Muscle layer of duodenum (tissue), 2 donors: ENCODE results near the gene DOCK9.

Experiments used
- H3K27ac ChIP-seq: one replicate; pipeline ENCODE4 v1.7.0; 2013; ENCODE audit warnings: mild to moderate bottlenecking, low read length
- H3K27me3 ChIP-seq: one replicate; pipeline ENCODE4 v1.7.0; 2013; ENCODE audit warnings: low read depth, mild to moderate bottlenecking, control low read depth, low read length
- H3K36me3 ChIP-seq, 2 donors: one replicate each; pipeline ENCODE4 v1.7.0; 2013; ENCODE audit warnings: low read length in 2 of 2, control low read depth in 1 of 2, mild to moderate bottlenecking in 1 of 2; ENCODE audit not compliant: insufficient read depth in 2 of 2, control insufficient read depth in 1 of 2
- H3K4me1 ChIP-seq, 2 donors: one replicate each; pipeline ENCODE4 v1.7.0; 2013; ENCODE audit warnings: low read length in 2 of 2, mild to moderate bottlenecking in 2 of 2, control low read depth in 1 of 2, moderate library complexity in 1 of 2; ENCODE audit not compliant: insufficient read depth in 2 of 2, control insufficient read depth in 1 of 2
- H3K4me3 ChIP-seq, 2 donors: one replicate each; pipeline ENCODE4 v1.7.0; 2013; ENCODE audit warnings: low read length in 2 of 2, low read depth in 1 of 2, mild to moderate bottlenecking in 1 of 2
- H3K9me3 ChIP-seq, 2 donors: one replicate each; pipeline ENCODE4 v1.7.0; 2013; ENCODE audit warnings: low read length in 2 of 2, control low read depth in 1 of 2, mild to moderate bottlenecking in 1 of 2; ENCODE audit not compliant: control insufficient read depth in 1 of 2
- donor health status: healthy.

The DOCK9 gene

GRCh38 chr13:98959291-98959690 is 18.6 kb downstream of the DOCK9 start:
- Histone ChIP-seq H3K36me3 (no peaks in the 10 kb centered on the region), H3K4me1 (peaks cover 5 to 46% of the 10 kb centered on the region in 2 donors), H3K27ac (no peak overlapping the region)

GRCh38 chr13:98958443-98958794 is 19.4 kb downstream of the DOCK9 start:
- H3K27me3 ChIP-seq: no peaks in the 10 kb centered on the region
- no peak overlapping the region for H3K4me3 ChIP-seq
- H3K36me3 ChIP-seq: no peaks in the 10 kb centered on the region
- H3K9me3 ChIP-seq: no peaks in the 10 kb centered on the region
- H3K4me1 ChIP-seq: peaks cover 5 to 39% of the 10 kb centered on the region in 2 donors
- H3K27ac ChIP-seq: no peak overlapping the region

More at GRCh38 chr13:98959291-98959690, 18.6 kb downstream of the DOCK9 start:
- no peaks in the 10 kb centered on the region for H3K27me3 ChIP-seq
- no peaks in the 10 kb centered on the region for H3K9me3 ChIP-seq
- no peak overlapping the region for H3K4me3 ChIP-seq

GRCh38 chr13:98957731-98958442 is 20.0 kb downstream of the DOCK9 start:
- no peaks in the 10 kb centered on the region for H3K9me3 ChIP-seq
- H3K4me1 ChIP-seq: peaks cover 0 to 34% of the 10 kb centered on the region in 2 donors
- H3K27ac ChIP-seq: no peak overlapping the region
- H3K4me3 ChIP-seq: no peak overlapping the region
- no peaks in the 10 kb centered on the region for H3K36me3 ChIP-seq
- H3K27me3 ChIP-seq: no peaks in the 10 kb centered on the region

- peaks cover 0 to 5% of the 10 kb centered on the region in 2 donors for H3K36me3 ChIP-seq
- H3K9me3 ChIP-seq: no peaks in the 10 kb centered on the region
- H3K27me3 ChIP-seq: no peaks in the 10 kb centered on the region
- H3K27ac ChIP-seq: no peak overlapping the region
- H3K4me1 ChIP-seq: peaks cover 0 to 19% of the 10 kb centered on the region in 2 donors
- H3K4me3 ChIP-seq: no peak overlapping the region
Measured at GRCh38 chr13:98955336-98955735, 22.5 kb downstream of the DOCK9 start.

GRCh38 chr13:98954313-98954712 is 23.6 kb downstream of the DOCK9 start:
- Histone ChIP-seq H3K4me1 (peaks cover 0 to 11% of the 10 kb centered on the region in 2 donors), H3K36me3 (peaks cover 0 to 5% of the 10 kb centered on the region in 2 donors), H3K9me3 (no peaks in the 10 kb centered on the region), H3K27me3 (no peaks in the 10 kb centered on the region), H3K27ac (no peak overlapping the region), H3K4me3 (no peak overlapping the region)

- no peaks in the 10 kb centered on the region for H3K27me3 ChIP-seq
- H3K4me3 ChIP-seq: no peak overlapping the region
- H3K27ac ChIP-seq: no peak overlapping the region
- H3K4me1 ChIP-seq: peaks cover 0 to 2% of the 10 kb centered on the region in 2 donors
- H3K36me3 ChIP-seq: peaks cover 0 to 5% of the 10 kb centered on the region in 2 donors
- no peaks in the 10 kb centered on the region for H3K9me3 ChIP-seq
Measured at GRCh38 chr13:98951266-98951665, 26.6 kb downstream of the DOCK9 start.

GRCh38 chr13:98950705-98951104 is 27.2 kb downstream of the DOCK9 start:
- H3K36me3 ChIP-seq: peaks cover 0 to 5% of the 10 kb centered on the region in 2 donors
- H3K4me1 ChIP-seq: peaks cover 0 to 8% of the 10 kb centered on the region in 2 donors
- no peak overlapping the region for H3K4me3 ChIP-seq
- H3K27me3 ChIP-seq: no peaks in the 10 kb centered on the region
- no peaks in the 10 kb centered on the region for H3K9me3 ChIP-seq
- no peak overlapping the region for H3K27ac ChIP-seq

GRCh38 chr13:98947925-98948324 is 29.9 kb downstream of the DOCK9 start:
- peaks cover 0 to 5% of the 10 kb centered on the region in 2 donors for H3K36me3 ChIP-seq
- no peaks in the 10 kb centered on the region for H3K9me3 ChIP-seq
- peaks cover 0 to 15% of the 10 kb centered on the region in 2 donors for H3K4me1 ChIP-seq
- H3K4me3 ChIP-seq: no peak overlapping the region
- H3K27me3 ChIP-seq: no peaks in the 10 kb centered on the region
- no peak overlapping the region for H3K27ac ChIP-seq

- Histone ChIP-seq H3K27ac (no peak overlapping the region), H3K9me3 (no peaks in the 10 kb centered on the region), H3K4me1 (peaks cover 0 to 25% of the 10 kb centered on the region in 2 donors), H3K36me3 (no peaks in the 10 kb centered on the region), H3K4me3 (no peak overlapping the region), H3K27me3 (no peaks in the 10 kb centered on the region)
Measured at GRCh38 chr13:98945863-98946605, 31.8 kb downstream of the DOCK9 start.

GRCh38 chr13:98944336-98944735 is 33.5 kb downstream of the DOCK9 start:
- H3K4me3 ChIP-seq: no peak overlapping the region
- H3K36me3 ChIP-seq: no peaks in the 10 kb centered on the region
- H3K9me3 ChIP-seq: no peaks in the 10 kb centered on the region
- no peaks in the 10 kb centered on the region for H3K27me3 ChIP-seq
- H3K4me1 ChIP-seq: peaks cover 0 to 42% of the 10 kb centered on the region in 2 donors
- H3K27ac ChIP-seq: no peak overlapping the region

- no peaks in the 10 kb centered on the region for H3K36me3 ChIP-seq
- peaks cover 0 to 53% of the 10 kb centered on the region in 2 donors for H3K4me1 ChIP-seq
- H3K27ac ChIP-seq: no peak overlapping the region
- no peaks in the 10 kb centered on the region for H3K27me3 ChIP-seq
- H3K4me3 ChIP-seq: no peak overlapping the region
- H3K9me3 ChIP-seq: no peaks in the 10 kb centered on the region
Measured at GRCh38 chr13:98942997-98943396, 34.9 kb downstream of the DOCK9 start.
